Bronchus fibroblast of lung (primary cell): Measurements from ENCODE around the gene UBQLN1. TPM values are rescaled to one million over a fixed set of nuclear protein-coding genes. Genes with fewer than 3 reads are reported as not detected.

Experiments
- total RNA-seq: library from RNA; depleted of rRNA; stranded (reverse); fragments of >200 nt; gene quantifications from 2 replicates; pipeline ENCODE4 v1.2.3, GENCODE V29; 2015

Gene UBQLN1
- 84.4 and 91.9 TPM in 2 replicates for total RNA-seq

DNA sequence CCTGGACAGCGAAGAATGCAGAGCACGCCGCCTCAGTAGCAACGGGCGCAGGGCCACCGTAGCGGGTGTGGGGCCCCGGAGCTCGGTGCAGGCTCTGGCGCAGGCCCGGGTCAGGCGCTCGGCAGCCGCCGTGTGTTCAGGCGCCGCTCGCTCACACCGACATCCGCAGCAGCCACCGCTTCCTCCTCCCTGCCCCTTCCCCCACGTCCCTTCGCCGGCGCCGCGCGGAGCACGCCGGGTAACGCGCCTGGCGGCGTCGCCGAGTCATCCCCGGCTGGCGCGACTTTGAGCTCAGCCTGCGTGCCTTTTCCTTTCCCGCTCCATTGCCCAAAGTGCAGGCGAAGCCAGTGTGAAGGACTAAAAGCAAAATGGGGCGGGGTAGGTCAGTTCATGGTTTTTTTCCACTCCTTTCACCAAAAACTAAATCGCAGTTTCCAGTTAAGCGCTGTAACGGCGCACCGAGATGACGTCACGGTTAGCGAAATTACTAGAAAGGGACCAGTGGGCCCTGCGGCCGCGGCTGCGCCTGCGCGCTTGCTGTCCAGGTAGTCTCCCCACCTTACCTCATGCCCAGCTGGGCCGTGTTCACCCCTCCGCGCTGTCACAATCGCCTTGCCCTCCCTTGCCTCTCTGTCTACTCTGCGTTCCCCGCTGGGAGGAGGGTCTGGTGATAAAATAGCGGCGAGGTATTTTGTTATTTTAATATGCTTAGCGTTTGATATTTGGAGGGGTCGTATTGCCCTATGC, at the start of gene UBQLN1:
UBQLN1 (minus strand) TSS at position 191 of the 747 bp plus-strand sequence. CDS start 279 bp downstream, outside the sequence.

GRCh38 chr9:83622939-83623678, 84.6 kb downstream of the UBQLN1 start, which contains the start of gene IDNK:
IDNK (plus strand) TSS chr9:83623143; CDS start chr9:83623172, 29 bp downstream.

Other genes with a start within 250 kb of the UBQLN1 start
- 0.59 and 2.0 TPM in 2 replicates for gene FRMD3, start 169.6 kb downstream of the UBQLN1 start, total RNA-seq
- gene IDNK, start 84.8 kb downstream of the UBQLN1 start, total RNA-seq = 3.0 and 6.8 TPM in 2 replicates
- gene GKAP1, start 109.8 kb upstream of the UBQLN1 start, total RNA-seq = 1.0 and 1.3 TPM in 2 replicates
- 0.67 and 1.5 TPM in 2 replicates for gene KIF27, start 213.5 kb upstream of the UBQLN1 start, total RNA-seq